ENCODE data around the gene SPINT3.

The SPINT3 gene

DNA sequence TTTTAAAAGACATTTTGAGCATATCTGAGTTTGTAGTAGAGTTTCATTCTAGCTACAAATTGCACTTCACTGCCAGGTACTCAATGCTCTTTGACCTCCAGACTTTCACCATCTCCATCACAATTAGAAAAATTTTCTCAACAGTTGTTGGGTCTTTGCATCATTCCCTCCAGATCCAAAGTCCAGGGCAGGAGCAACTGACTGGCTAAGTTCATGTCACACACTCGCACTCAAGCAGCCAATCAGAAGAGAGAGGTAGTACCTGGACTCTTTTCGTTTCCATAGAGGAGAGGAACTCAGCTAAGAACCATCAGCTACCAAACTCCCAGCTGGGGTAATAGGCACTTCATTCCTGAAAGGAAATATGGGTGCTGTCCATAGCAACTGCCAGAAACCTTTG lies 9.0 kb downstream of the SPINT3 start:
- TF ChIP-seq CTCF (conservative IDR thresholded peaks at IDR 0.05; ENCODE audit: low read length): no peak
- DNase-seq (ENCODE audit: low read depth): no peak
- no peak overlapping the region for H3K4me3 ChIP-seq (ENCODE audit: low read length)

DNA sequence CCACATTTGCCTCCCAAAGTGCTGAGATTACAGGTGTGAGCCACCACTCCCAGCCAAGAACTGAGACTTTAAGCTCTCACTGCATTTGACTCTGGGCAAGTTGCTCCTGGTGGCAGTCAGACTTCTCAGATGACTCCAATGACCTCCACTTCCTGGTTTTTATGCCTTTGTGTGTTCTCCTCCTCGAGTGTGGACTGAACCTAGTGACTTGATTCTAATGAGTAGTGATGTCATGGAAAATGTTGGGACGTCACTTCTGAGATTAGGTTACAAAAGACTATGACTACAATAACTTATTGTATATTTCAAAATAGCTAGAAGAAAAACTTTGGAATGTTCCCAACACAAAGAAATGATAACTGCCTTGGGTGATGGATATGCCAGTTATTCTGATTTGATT lies 12.0 kb downstream of the SPINT3 start:
- no peak for DNase-seq (ENCODE audit: low read depth)
- no peak overlapping the region for H3K4me3 ChIP-seq (ENCODE audit: low read length)
- no peak for TF ChIP-seq CTCF (conservative IDR thresholded peaks at IDR 0.05; ENCODE audit: low read length)

DNA sequence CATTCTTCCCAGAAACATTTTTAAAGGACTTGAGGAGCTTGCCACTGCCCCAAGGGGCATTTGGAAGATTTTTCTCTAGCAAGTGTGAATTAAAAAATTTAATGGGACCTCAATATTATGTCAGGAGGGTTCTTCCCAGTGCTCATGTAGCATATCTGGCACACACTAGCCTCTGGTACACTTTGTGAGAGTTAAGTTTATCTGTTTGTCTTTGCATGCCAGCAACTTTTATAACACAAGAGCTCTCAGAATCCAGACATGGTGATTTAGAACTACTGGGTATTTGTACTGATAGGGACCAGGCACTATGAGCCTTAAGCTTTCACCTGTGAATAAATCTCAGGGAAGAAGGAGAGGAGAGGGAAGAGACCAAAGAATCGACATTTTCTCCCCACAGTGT lies 12.9 kb downstream of the SPINT3 start:
- H3K4me3 ChIP-seq (ENCODE audit: low read length): no peak overlapping the region
- TF ChIP-seq CTCF (conservative IDR thresholded peaks at IDR 0.05; ENCODE audit: low read length): no peak
- DNase-seq (ENCODE audit: low read depth): no peak

- TF ChIP-seq CTCF (conservative IDR thresholded peaks at IDR 0.05; ENCODE audit: low read length): no peak
- no peak for DNase-seq (ENCODE audit: low read depth)
- no peak overlapping the region for H3K4me3 ChIP-seq (ENCODE audit: low read length)
Observed at GRCh38 chr20:45501600-45501999, 13.8 kb downstream of the SPINT3 start.

DNA sequence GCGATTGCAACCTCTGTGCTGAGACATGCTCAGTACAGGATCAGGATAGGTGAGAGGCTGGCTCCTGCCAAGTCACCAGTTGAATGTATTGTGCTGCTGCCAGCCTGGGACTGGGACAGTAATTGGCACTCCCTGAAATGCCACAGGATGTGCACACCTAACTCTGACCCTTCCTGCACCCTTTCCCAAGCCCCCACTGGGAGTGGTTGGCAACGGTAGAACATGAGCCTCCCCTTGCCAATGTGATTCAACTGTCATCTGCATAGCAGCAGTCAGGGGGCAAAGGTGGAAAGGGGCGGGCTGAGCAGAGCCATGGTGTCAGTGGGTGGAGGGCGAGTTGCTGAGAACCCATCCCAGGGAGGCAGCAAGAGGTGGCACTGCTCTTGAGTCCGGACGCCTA lies 15.4 kb downstream of the SPINT3 start:
- H3K4me3 ChIP-seq (ENCODE audit: low read length): no peak overlapping the region
- no peak for TF ChIP-seq CTCF (conservative IDR thresholded peaks at IDR 0.05; ENCODE audit: low read length)
- no peak for DNase-seq (ENCODE audit: low read depth)

- no peak overlapping the region for H3K4me3 ChIP-seq (ENCODE audit: low read length)
- DNase-seq (ENCODE audit: low read depth): no peak
- TF ChIP-seq CTCF (conservative IDR thresholded peaks at IDR 0.05; ENCODE audit: low read length): no peak
Observed at GRCh38 chr20:45497971-45498494, 17.4 kb downstream of the SPINT3 start.

GRCh38 chr20:45496166-45496565 lies 19.3 kb downstream of the SPINT3 start:
- H3K4me3 ChIP-seq (ENCODE audit: low read length): no peak overlapping the region
- no peak for TF ChIP-seq CTCF (conservative IDR thresholded peaks at IDR 0.05; ENCODE audit: low read length)
- no peak for DNase-seq (ENCODE audit: low read depth)

All from AG10803 (cell line).